ENCODE measurements around the gene CCN6. TPM values are rescaled to one million over a fixed set of nuclear protein-coding genes. Genes with fewer than 3 reads are reported as not detected.

CCN6 gene
- 1 to 10 TPM; 1.1 to 2.9 (median 1.6) TPM for total RNA-seq

- 77 to 78% methylated on average over 12 of the region's 12 CpGs for WGBS, 2 donors
- no peak within 1 kb of the TSS for H3K4me3 ChIP-seq (ENCODE audit: low read depth, poor library complexity, severe bottlenecking)
- TF ChIP-seq CTCF (IDR thresholded peaks at IDR 0.05) (no peak), POLR2A (IDR thresholded peaks at IDR 0.05) (no peak)
- intact Hi-C loops (cut with DNase I; ENCODE audit: low total_unique reads), result loop anchor here (5.0 kb wide), 1 partner anchor 797 kb away; a partner anchor contains a TSS
- DNase-seq (ENCODE audit: low spot score in 2 of 2), result no peak
These were observed at the start of gene CCN6 for GRCh38 chr6:112054001-112054400. Gene CCN6 (plus strand): TSS chr6:112054104. CDS start chr6:112054358, 254 bp downstream.

GRCh38 chr6:112004201-112005012 lies 49.5 kb upstream of the CCN6 start:
- intact Hi-C loops (cut with DNase I; ENCODE audit: low total_unique reads), result no loop called here
- 63 to 66% methylated on average over 5 of the region's 5 CpGs for WGBS, 2 donors
- DNase-seq (ENCODE audit: low spot score in 2 of 2), result peak in 1 of 2 donors; percentile 44
- no peak overlapping the region for H3K4me3 ChIP-seq (ENCODE audit: low read depth, poor library complexity, severe bottlenecking)
- TF ChIP-seq CTCF (IDR thresholded peaks at IDR 0.05), result no peak
- TF ChIP-seq POLR2A (IDR thresholded peaks at IDR 0.05), result no peak

- DNase-seq (ENCODE audit: low spot score in 2 of 2), result peak in 1 of 2 donors; percentile 52
- 22 to 48% methylated on average over 1 of the region's 1 CpG for WGBS, 2 donors
- intact Hi-C loops (cut with DNase I; ENCODE audit: low total_unique reads), result no loop called here
- H3K4me3 ChIP-seq (ENCODE audit: low read depth, poor library complexity, severe bottlenecking), result no peak overlapping the region
- TF ChIP-seq CTCF (IDR thresholded peaks at IDR 0.05) (no peak), POLR2A (IDR thresholded peaks at IDR 0.05) (no peak)
These were observed 48.9 kb upstream of the CCN6 start for GRCh38 chr6:112005013-112005371.

- no peak for TF ChIP-seq CTCF (IDR thresholded peaks at IDR 0.05)
- TF ChIP-seq POLR2A (IDR thresholded peaks at IDR 0.05), result no peak
- intact Hi-C loops (cut with DNase I; ENCODE audit: low total_unique reads), result no loop called here
- WGBS, 2 donors, result 38 to 48% methylated on average over 2 of the region's 2 CpGs
- H3K4me3 ChIP-seq (ENCODE audit: low read depth, poor library complexity, severe bottlenecking), result no peak overlapping the region
- no peak for DNase-seq (ENCODE audit: low spot score in 2 of 2)
These were observed 46.6 kb upstream of the CCN6 start for GRCh38 chr6:112007254-112007653.

- intact Hi-C loops (cut with DNase I; ENCODE audit: low total_unique reads), result no loop called here
- TF ChIP-seq POLR2A (IDR thresholded peaks at IDR 0.05), result no peak
- no peak for TF ChIP-seq CTCF (IDR thresholded peaks at IDR 0.05)
- WGBS, 2 donors, result 64 to 76% methylated on average over 3 of the region's 3 CpGs
These were observed 46.1 kb upstream of the CCN6 start for GRCh38 chr6:112007805-112008204.

More at GRCh38 chr6:112007805-112008204, 46.1 kb upstream of the CCN6 start:
- DNase-seq (ENCODE audit: low spot score in 2 of 2), result no peak
- no peak overlapping the region for H3K4me3 ChIP-seq (ENCODE audit: low read depth, poor library complexity, severe bottlenecking)
